ENCODE measurements around the gene AGTPBP1.

DNA sequence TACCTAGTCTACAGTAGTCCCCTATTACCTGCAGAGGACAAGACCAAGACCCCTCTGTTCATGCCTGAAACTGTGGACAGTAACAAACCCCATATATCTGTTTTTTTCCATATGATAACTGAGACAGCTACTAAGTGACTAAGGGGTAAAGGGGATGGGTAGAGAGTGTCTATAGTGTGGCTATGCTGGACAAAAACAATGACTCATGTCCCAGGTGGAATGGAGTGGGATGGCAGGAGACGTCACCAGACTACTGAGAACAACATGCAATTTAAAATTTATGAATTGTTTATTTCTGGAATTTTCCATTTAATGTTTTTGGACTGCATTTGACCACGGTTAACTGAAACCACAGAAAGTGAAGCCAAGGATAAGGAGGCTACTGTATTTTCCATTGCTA is 171.8 kb downstream of the AGTPBP1 start:
- TF ChIP-seq EZH2 (IDR thresholded peaks at IDR 0.05; ENCODE audit: borderline replicate concordance, low read depth, low read length, severe bottlenecking), result no peak
- TF ChIP-seq, protein P1, sequence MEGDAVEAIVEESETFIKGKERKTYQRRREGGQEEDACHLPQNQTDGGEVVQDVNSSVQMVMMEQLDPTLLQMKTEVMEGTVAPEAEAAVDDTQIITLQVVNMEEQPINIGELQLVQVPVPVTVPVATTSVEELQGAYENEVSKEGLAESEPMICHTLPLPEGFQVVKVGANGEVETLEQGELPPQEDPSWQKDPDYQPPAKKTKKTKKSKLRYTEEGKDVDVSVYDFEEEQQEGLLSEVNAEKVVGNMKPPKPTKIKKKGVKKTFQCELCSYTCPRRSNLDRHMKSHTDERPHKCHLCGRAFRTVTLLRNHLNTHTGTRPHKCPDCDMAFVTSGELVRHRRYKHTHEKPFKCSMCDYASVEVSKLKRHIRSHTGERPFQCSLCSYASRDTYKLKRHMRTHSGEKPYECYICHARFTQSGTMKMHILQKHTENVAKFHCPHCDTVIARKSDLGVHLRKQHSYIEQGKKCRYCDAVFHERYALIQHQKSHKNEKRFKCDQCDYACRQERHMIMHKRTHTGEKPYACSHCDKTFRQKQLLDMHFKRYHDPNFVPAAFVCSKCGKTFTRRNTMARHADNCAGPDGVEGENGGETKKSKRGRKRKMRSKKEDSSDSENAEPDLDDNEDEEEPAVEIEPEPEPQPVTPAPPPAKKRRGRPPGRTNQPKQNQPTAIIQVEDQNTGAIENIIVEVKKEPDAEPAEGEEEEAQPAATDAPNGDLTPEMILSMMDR (IDR thresholded peaks at IDR 0.05; ENCODE audit: borderline replicate concordance, extremely low read depth, low read length, poor library complexity, severe bottlenecking), result no peak

Data from DND-41 (cell line).